Thymus (tissue), 11 donors: Measurements from ENCODE around the gene GNGT2. TPM values are rescaled to one million over a fixed set of nuclear protein-coding genes. Genes with fewer than 3 reads are reported as not detected.

ENCODE experiments used
- DNase-seq, 9 donors: peaks; one replicate each; pipeline ENCODE4 v3.0.0-alpha.2; 2013; ENCODE audit warnings: low spot score in 9 of 9, low read depth in 6 of 9, missing footprints in 1 of 9
- H3K27ac ChIP-seq, 2 donors: one replicate each; pipeline ENCODE4 v1.5.1; 2013; ENCODE audit warnings: control low read depth in 1 of 2, low read depth in 1 of 2, low read length in 1 of 2, mild to moderate bottlenecking in 1 of 2, moderate library complexity in 1 of 2
- H3K27me3 ChIP-seq, 2 donors: one replicate each; pipeline ENCODE4 v1.5.1; 2013; ENCODE audit warnings: low read length in 1 of 2; ENCODE audit not compliant: control insufficient read depth in 2 of 2, insufficient read depth in 1 of 2
- H3K36me3 ChIP-seq, 2 donors: one replicate each; pipeline ENCODE4 v1.5.1; 2013; ENCODE audit warnings: low read length in 1 of 2, mild to moderate bottlenecking in 1 of 2, moderate library complexity in 1 of 2; ENCODE audit not compliant: control insufficient read depth in 2 of 2, insufficient read depth in 2 of 2
- H3K4me1 ChIP-seq, 2 donors: one replicate each; pipeline ENCODE4 v1.5.1; 2013; ENCODE audit warnings: low read length in 2 of 2; ENCODE audit not compliant: control insufficient read depth in 2 of 2, insufficient read depth in 2 of 2
- H3K4me3 ChIP-seq, 2 donors: one replicate each; pipeline ENCODE4 v1.5.1; 2013; ENCODE audit warnings: low read length in 2 of 2, control low read depth in 1 of 2, mild to moderate bottlenecking in 1 of 2
- H3K9me3 ChIP-seq, 2 donors: one replicate each; pipeline ENCODE4 v1.5.1; 2013; ENCODE audit warnings: low read length in 1 of 2, mild to moderate bottlenecking in 1 of 2; ENCODE audit not compliant: control insufficient read depth in 2 of 2, insufficient read depth in 1 of 2
- WGBS: extraction: QIAGEN DNeasy Blood & Tissue Kit; methylation state at CpG from one replicate; pipeline ENCODE4 v1.1.7; 2013; 5-methylcytosine and 5-hydroxymethylcytosine counted together
- polyA plus RNA-seq: library from polyadenylated mRNA; stranded (reverse); fragments of 200-250 nt; gene quantifications from one replicate; pipeline ENCODE4 v1.2.3, GENCODE V29; 2013
- total RNA-seq: library from RNA; stranded (reverse); fragments of 120-200 nt; gene quantifications from one replicate; pipeline ENCODE4 v1.2.4, GENCODE V29; 2013
- donor health status: healthy.

GNGT2 gene
- total and polyA plus RNA-seq, 2 donors, result 6.9 to 10.8 TPM

DNA sequence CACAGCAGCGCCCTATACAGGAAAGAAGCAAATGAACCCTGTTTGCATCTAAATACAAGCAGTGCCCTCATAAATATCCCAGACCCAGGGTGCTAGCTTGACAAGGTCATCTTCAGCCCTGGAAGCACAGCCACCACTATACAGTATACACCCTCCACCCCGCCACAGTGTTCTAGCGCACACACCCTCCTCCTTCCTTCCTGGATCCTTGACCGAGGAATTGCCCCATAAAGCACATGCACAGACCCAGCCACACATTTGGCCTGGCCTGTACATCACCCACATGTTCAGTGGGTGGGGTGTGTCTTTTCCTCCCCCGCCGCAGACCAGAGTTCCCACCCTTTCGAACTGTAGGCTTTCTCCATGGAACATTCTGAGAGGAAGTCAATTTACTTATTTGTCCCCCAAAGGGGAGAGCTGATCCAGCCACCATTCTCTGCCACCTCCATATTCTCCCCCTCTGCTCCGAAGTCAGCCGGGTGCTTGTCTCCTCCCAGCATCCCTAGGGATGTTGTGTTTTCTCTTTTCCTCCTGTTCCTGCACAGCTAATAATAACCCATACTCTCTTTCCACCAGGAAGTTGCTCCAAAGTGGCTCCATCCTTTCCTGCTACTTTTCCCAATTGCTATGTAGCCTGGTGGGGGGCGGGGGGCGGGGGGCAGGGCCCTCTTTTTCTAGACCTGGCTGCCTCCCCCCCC, 6.7 kb upstream of the GNGT2 start:
- Histone ChIP-seq H3K36me3 (peaks cover 0 to 25% of the 10 kb centered on the region in 2 donors), H3K27ac (peak overlapping the region in 1 of 2 donors; percentile 36), H3K9me3 (no peaks in the 10 kb centered on the region), H3K27me3 (peaks cover 0 to 2% of the 10 kb centered on the region in 2 donors), H3K4me3 (no peak overlapping the region), H3K4me1 (peaks cover 24 to 69% of the 10 kb centered on the region in 2 donors)
- WGBS, result 83% methylated on average over 11 of the region's 11 CpGs
- no peak for DNase-seq

DNA sequence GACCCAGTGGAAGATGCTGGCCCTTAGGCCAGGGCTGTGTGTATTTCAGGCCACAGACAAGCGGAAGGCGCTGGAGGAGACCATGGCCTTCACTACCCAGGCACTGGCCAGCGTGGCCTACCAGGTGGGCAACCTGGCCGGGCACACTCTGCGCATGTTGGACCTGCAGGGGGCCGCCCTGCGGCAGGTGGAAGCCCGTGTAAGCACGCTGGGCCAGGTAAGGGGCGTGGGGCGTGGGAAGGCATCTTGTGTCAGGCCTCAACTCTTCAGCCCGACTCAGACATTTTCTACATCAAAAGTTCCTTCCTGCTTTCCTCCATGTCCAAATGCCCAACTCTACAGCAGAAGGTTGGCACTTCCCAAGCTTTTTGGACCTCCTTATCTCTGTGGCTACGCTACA, 6.1 kb upstream of the GNGT2 start:
- no peaks in the 10 kb centered on the region for H3K9me3 ChIP-seq
- DNase-seq, result no peak
- no peaks in the 10 kb centered on the region for H3K27me3 ChIP-seq
- 93% methylated on average over 13 of the region's 13 CpGs for WGBS
- peaks cover 24 to 73% of the 10 kb centered on the region in 2 donors for H3K4me1 ChIP-seq
- no peak overlapping the region for H3K4me3 ChIP-seq
- peak overlapping the region in 1 of 2 donors; percentile 13 for H3K27ac ChIP-seq
- peaks cover 0 to 25% of the 10 kb centered on the region in 2 donors for H3K36me3 ChIP-seq

DNA sequence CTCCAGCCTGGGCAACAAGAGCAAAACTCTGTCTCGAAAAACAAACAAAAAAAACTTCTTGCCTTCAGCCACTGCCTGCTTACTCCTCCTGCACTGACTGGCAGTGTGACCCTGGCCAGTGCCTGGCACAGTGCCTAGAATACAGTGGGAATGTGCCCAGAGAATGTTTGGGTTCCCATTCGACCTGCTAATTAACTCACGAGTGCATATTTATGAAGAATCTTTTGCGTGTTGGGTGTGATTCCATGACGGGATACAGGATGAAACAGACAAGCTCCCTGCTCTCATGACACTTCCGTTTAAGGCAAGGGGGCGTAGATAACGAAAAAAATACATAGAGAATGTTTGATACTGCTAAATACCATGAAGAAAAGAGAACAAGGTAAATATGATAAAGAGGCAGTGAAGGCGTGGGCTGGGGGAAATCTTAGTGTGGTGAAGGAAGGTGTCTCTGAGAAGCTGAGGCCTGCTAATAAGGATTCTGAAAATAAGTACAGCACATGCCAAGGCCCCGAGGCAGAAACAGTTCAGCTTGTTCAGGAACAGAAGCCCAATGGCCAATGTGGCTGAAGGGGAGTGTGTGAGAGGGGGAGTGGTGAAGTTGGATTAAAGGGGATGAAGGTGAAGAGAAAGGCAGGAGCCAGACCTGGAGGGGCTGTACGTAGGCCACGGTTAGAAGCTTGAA, 4.4 kb upstream of the GNGT2 start:
- 85% methylated on average over 12 of the region's 12 CpGs for WGBS

DNA sequence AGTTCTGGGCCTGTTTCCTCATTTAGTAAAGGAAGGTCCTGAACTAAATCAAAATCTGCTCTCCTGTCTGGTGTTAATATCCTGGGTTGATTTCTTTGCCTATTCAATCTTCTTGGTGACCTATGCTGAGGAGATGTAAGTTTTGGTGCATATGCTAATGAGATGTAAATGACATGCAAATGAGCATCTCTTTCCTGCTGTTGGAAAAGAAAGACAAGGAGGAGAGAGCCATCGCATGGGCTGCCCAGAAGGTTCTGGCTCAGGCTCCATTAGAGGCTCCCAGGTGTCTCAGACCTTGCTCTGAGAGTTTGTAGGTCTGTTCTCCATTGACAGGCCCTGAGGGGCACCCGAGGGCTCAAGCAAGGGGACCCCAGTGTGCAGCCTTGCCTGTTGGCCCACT, 3.5 kb upstream of the GNGT2 start:
- H3K4me3 ChIP-seq, result no peak overlapping the region
- no peak overlapping the region for H3K27ac ChIP-seq
- H3K4me1 ChIP-seq, result peaks cover 29 to 81% of the 10 kb centered on the region in 2 donors
- H3K27me3 ChIP-seq, result no peaks in the 10 kb centered on the region
- no peak for DNase-seq
- peaks cover 0 to 19% of the 10 kb centered on the region in 2 donors for H3K36me3 ChIP-seq
- no peaks in the 10 kb centered on the region for H3K9me3 ChIP-seq
- 95% methylated on average over 2 of the region's 2 CpGs for WGBS

More for the DNA sequence above, 4.4 kb upstream of the GNGT2 start:
- H3K36me3 ChIP-seq, result peaks cover 0 to 19% of the 10 kb centered on the region in 2 donors
- peak overlapping the region; percentile 18 to 54 for H3K27ac ChIP-seq
- H3K4me1 ChIP-seq, result peaks cover 29 to 81% of the 10 kb centered on the region in 2 donors
- no peaks in the 10 kb centered on the region for H3K9me3 ChIP-seq
- no peak overlapping the region for H3K4me3 ChIP-seq
- H3K27me3 ChIP-seq, result no peaks in the 10 kb centered on the region
- no peak for DNase-seq

DNA sequence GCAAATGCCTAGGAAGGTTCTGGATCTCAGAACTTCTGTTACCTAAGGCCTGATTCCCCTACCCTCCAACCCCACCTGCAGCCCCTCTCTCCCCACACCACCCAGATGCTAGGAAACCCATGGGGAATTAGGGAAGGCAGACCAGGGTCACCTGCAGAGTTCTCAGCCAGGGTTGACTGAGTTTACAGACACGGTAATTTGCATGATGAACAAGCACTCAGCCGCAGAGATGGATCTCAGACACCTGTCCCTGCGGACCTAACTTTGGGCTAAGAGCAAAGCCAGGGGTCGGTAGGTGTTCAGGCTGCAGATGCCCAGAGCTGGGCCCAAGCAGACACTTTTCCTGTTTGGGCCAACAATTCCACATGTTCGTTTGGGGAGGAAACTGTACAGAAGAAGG, 3.0 kb upstream of the GNGT2 start:
- Histone ChIP-seq H3K9me3 (no peaks in the 10 kb centered on the region), H3K4me3 (no peak overlapping the region), H3K27ac (peak overlapping the region in 1 of 2 donors; percentile 26), H3K36me3 (peaks cover 0 to 19% of the 10 kb centered on the region in 2 donors), H3K27me3 (no peaks in the 10 kb centered on the region), H3K4me1 (peaks cover 27 to 79% of the 10 kb centered on the region in 2 donors)
- WGBS, result 85% methylated on average over 5 of the region's 5 CpGs
- no peak for DNase-seq

DNA sequence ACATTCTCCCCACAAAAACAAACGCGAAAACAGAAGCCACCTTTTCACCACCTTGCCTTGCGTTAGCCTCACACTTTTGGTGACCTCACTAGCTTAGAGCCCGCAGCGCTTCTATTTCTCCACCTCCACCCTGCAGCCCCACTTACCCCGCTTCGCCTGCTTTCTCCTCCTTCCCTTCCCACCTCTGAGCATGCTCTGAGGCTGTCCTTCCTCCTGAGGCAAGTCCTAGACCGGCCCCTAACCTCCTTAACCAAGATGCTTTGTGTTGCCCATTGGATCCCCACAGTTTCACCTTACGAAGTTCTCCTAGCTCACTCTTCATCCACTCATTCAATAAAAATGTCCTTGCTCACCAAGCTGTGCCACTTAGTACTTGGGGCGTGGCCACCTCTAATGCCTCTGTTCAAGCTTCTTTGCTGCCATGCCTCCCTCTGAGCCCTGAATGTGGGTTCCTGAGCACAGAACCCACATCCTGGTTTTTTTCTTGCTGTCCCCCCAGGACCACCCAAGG, 1.3 kb downstream of the GNGT2 start:
- no peak overlapping the region for H3K4me3 ChIP-seq
- 88% methylated on average over 10 of the region's 10 CpGs for WGBS
- no peak overlapping the region for H3K27ac ChIP-seq
- H3K27me3 ChIP-seq, result no peaks in the 10 kb centered on the region
- no peak for DNase-seq
- peaks cover 0 to 3% of the 10 kb centered on the region in 2 donors for H3K36me3 ChIP-seq
- H3K4me1 ChIP-seq, result peaks cover 16 to 49% of the 10 kb centered on the region in 2 donors
- no peaks in the 10 kb centered on the region for H3K9me3 ChIP-seq

DNA sequence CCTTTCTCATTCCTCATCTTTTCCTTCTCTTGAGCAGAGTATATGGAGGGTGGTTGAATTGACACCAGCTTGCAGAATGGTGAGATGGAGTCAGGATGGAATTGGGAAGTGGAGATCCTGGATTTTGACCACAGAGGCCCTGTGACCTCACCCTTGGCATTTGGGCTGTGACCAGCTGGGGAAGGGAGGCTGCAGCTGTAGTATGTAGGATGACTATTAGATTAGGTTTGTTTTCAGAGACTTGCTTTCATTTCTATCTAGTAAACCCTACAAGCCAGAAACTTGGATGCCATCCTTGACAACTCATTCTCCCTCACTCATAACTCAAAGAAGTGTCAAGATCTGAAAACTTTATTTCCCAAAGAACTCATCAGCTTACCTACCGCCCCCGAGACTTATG, 5.9 kb downstream of the GNGT2 start:
- Histone ChIP-seq H3K4me3 (no peak overlapping the region), H3K4me1 (peaks cover 3 to 9% of the 10 kb centered on the region in 2 donors), H3K9me3 (no peaks in the 10 kb centered on the region), H3K36me3 (no peaks in the 10 kb centered on the region), H3K27ac (no peak overlapping the region), H3K27me3 (peaks cover 0 to 2% of the 10 kb centered on the region in 2 donors)
- 98% methylated on average over 2 of the region's 2 CpGs for WGBS
- DNase-seq, result no peak

DNA sequence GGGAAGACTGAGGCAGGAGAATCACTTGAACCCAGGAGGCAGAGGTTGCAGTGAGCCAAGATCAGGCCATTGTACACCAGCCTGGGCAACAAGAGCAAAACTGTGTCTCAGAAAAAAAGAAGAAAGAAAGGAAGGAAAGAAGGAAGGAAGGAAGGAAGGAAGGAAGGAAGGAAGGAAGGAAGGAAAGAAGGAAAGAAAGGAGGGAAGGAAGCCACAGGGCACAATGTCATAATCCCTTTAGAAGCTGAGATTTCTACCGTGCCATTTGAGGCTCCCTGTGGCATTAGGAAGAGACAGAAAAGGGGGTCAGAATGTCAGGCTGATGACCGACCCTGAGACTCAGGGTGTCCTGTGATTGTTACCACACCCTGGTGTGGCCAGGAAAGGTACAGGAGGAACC, 6.6 kb downstream of the GNGT2 start:
- H3K27me3 ChIP-seq, result peaks cover 0 to 2% of the 10 kb centered on the region in 2 donors
- no peak overlapping the region for H3K4me3 ChIP-seq
- peaks cover 0 to 2% of the 10 kb centered on the region in 2 donors for H3K4me1 ChIP-seq
- no peak for DNase-seq
- H3K36me3 ChIP-seq, result no peaks in the 10 kb centered on the region
- H3K9me3 ChIP-seq, result no peaks in the 10 kb centered on the region
- 93% methylated on average over 2 of the region's 2 CpGs for WGBS
- no peak overlapping the region for H3K27ac ChIP-seq

DNA sequence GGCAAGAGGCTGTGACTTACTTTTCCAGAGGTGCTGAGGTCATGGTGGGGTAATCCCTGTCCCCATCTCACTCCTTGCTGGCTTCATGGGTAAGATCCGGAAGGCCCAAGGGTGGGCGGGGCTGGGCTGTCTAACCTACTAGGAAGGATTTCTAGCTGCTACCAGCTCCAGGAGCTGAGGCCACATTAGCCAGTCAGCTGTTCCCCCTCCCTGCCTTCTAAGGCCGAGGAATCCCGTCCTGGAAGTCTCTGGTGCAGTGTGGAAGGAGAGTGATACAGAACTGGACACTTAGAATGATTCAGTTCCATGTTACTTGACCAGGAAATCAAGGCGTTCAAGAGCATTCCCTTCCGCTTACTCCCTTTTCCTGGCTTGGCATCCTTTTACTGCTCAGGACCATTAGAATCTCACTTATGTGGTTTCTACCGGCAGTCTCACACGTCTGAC, 8.9 kb downstream of the GNGT2 start:
- no peaks in the 10 kb centered on the region for H3K36me3 ChIP-seq
- no peak for DNase-seq
- H3K4me3 ChIP-seq, result no peak overlapping the region
- no peaks in the 10 kb centered on the region for H3K4me1 ChIP-seq
- no peak overlapping the region for H3K27ac ChIP-seq
- no peaks in the 10 kb centered on the region for H3K9me3 ChIP-seq
- 96% methylated on average over 8 of the region's 8 CpGs for WGBS
- peaks cover 0 to 2% of the 10 kb centered on the region in 2 donors for H3K27me3 ChIP-seq
